Peyer's patch (tissue), 4 donors: ENCODE results near the gene ADGRF4.

Experiments used
- CTCF ChIP-seq, 6 experiments: fragments of 450-650 bp in 4 of 6; fragments of 200-600 bp in 2 of 6; sonication (generic) in 1 of 6; IDR thresholded peaks; one replicate each; pipeline ENCODE4 v1.5.1; 2017 to 2019; ENCODE audit warnings: antibody characterized with exemption in 6 of 6, mild to moderate bottlenecking in 3 of 6, moderate library complexity in 1 of 6
- POLR2A ChIP-seq, 2 donors: fragments of 450-650 bp; IDR thresholded peaks; one replicate each; pipeline ENCODE4 v1.5.1; 2017; ENCODE audit warnings: antibody characterized with exemption in 2 of 2, mild to moderate bottlenecking in 2 of 2, moderate library complexity in 2 of 2

GRCh38 chr6:47653706-47654105, 44.7 kb upstream of the ADGRF4 start:
- no peak for TF ChIP-seq CTCF (IDR thresholded peaks at IDR 0.05)
- TF ChIP-seq POLR2A (IDR thresholded peaks at IDR 0.05) = no peak
